Measurements from ENCODE around the gene MICB.

GRCh38 chr6:31498748-31499147 lies 803 bp downstream of the MICB start:
- TF ChIP-seq CTCF (IDR thresholded peaks at IDR 0.05) (no peak), SIN3A (IDR thresholded peaks at IDR 0.05; ENCODE audit: borderline replicate concordance, insufficient read depth, low read depth, low read length) (no peak)
